ENCODE measurements around the gene ENTPD3.

The ENTPD3 gene

GRCh38 chr3:40407007-40407406 lies 20.0 kb downstream of the ENTPD3 start:
- no peak for DNase-seq

GRCh38 chr3:40407611-40408010 lies 20.6 kb downstream of the ENTPD3 start:
- no peak for DNase-seq

- DNase-seq, result no peak
These were observed 27.3 kb downstream of the ENTPD3 start for GRCh38 chr3:40414270-40414669.

- DNase-seq, result no peak
These were observed 31.0 kb downstream of the ENTPD3 start for GRCh38 chr3:40417845-40418543.

GRCh38 chr3:40422861-40423260 lies 35.9 kb downstream of the ENTPD3 start:
- no peak for DNase-seq

GRCh38 chr3:40427045-40427669 lies 40.2 kb downstream of the ENTPD3 start:
- no peak for DNase-seq

- DNase-seq, result no peak
These were observed 45.8 kb downstream of the ENTPD3 start for GRCh38 chr3:40432793-40433192.

- no peak for DNase-seq
These were observed 50.9 kb downstream of the ENTPD3 start for GRCh38 chr3:40437889-40438288.

- DNase-seq, result no peak
These were observed 58.1 kb downstream of the ENTPD3 start for GRCh38 chr3:40445062-40445461.

GRCh38 chr3:40445880-40446279 lies 58.9 kb downstream of the ENTPD3 start:
- DNase-seq, result no peak

GRCh38 chr3:40450438-40450837 lies 63.5 kb downstream of the ENTPD3 start:
- no peak for DNase-seq

- DNase-seq, result no peak
These were observed 64.6 kb downstream of the ENTPD3 start for GRCh38 chr3:40451551-40451950.

GRCh38 chr3:40452057-40452456 lies 65.1 kb downstream of the ENTPD3 start:
- no peak for DNase-seq

- DNase-seq, result no peak
These were observed 65.5 kb downstream of the ENTPD3 start for GRCh38 chr3:40452562-40452875.

GRCh38 chr3:40452876-40453730 lies 66.1 kb downstream of the ENTPD3 start:
- peak; percentile 94 for DNase-seq

- DNase-seq, result no peak
These were observed 66.9 kb downstream of the ENTPD3 start for GRCh38 chr3:40453933-40454332.

- DNase-seq, result no peak
These were observed 68.3 kb downstream of the ENTPD3 start for GRCh38 chr3:40455328-40455727.

GRCh38 chr3:40456279-40456939 lies 69.4 kb downstream of the ENTPD3 start:
- DNase-seq, result no peak

GRCh38 chr3:40456940-40457823 lies 70.2 kb downstream of the ENTPD3 start, which contains the start of gene RPL14:
RPL14 (plus strand) TSS chr3:40457339; CDS start chr3:40457472, 133 bp downstream.
- peak; percentile 83 for DNase-seq

- DNase-seq, result no peak
These were observed 71.5 kb downstream of the ENTPD3 start for GRCh38 chr3:40458473-40458872.

- peak; percentile 10 for DNase-seq
These were observed 73.5 kb downstream of the ENTPD3 start for GRCh38 chr3:40460481-40460880.

GRCh38 chr3:40461161-40461560 lies 74.2 kb downstream of the ENTPD3 start:
- DNase-seq, result no peak
